B cell (primary cell): ENCODE results near the gene MSH4.
"Not testable (repeated sequence)": the region's sequence is repeated elsewhere in the genome, so short reads cannot be mapped to it uniquely, and the experiment has no call there.

Experiments used
- CTCF ChIP-seq: fragments of 200-600 bp; IDR thresholded peaks from one replicate; pipeline ENCODE4 v1.8.0; 2022; ENCODE audit warnings: antibody characterized with exemption, mild to moderate bottlenecking
- EZH2 ChIP-seq: IDR thresholded peaks from 2 replicates; pipeline ENCODE4 v1.6.1; 2012; ENCODE audit warnings: borderline replicate concordance, low read depth, mild to moderate bottlenecking, moderate library complexity, low read length; ENCODE audit not compliant: insufficient read depth, poor library complexity, severe bottlenecking

GRCh38 chr1:75780183-75780582 is 16.5 kb upstream of the MSH4 start:
- not testable (repeated sequence) for TF ChIP-seq EZH2, CTCF
